ENCODE results near the gene HEATR5B. TPM values are rescaled to one million over a fixed set of nuclear protein-coding genes. Genes with fewer than 3 reads are reported as not detected.
A peak's percentile ranks its signal among the peaks of the same experiment; 100 is the strongest.

Gene HEATR5B
- total and polyA plus RNA-seq, 9 of the 15 experiments (the other 6 are each of a cell fraction or from before 2014, with no cell fraction given) = 4.2 to 21.7 (median 12.2) TPM

DNA sequence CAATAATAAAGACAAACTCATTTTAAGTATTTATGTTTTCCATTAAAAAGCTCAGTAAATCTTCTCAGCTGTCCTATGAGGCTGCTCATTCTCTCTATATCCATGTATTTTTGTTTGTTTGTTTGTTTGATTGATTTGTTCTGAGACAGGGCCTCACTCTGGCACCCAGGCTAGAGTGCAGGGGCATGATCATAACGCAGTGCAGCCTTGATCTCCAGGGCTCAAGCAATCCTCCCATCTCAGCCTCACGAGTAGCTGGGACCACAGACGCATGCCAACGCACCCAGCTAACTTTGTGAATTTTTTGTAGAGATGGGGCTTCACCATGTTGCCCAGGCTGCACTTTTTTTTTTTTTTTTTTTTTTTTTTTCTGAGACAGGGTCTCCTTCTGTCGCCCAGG lies 123.4 kb downstream of the HEATR5B start:
- Histone ChIP-seq H3K36me3 (ENCODE audit: control insufficient read depth, insufficient read depth, low read length) (peaks cover 19% of the 10 kb centered on the region), H3K27ac (ENCODE audit: extremely low read depth, low read depth, low read length) (no peak overlapping the region), H3K9me3 (replicated peaks; ENCODE audit: control insufficient read depth, insufficient read depth, low read depth, low read length) (no peaks in the 10 kb centered on the region), H3K4me3 (no peak overlapping the region), H3K9me1 (ENCODE audit: control insufficient read depth, insufficient read depth, low read length) (no peaks in the 10 kb centered on the region), H3K4me1 (replicated peaks in 1 of 2; ENCODE audit: control insufficient read depth in 2 of 2, insufficient read depth in 2 of 2, low read length in 2 of 2) (peaks cover 3 to 7% of the 10 kb centered on the region in 2 experiments; a peak in 3 of 5 replicates), H4K20me1 (replicated peaks; ENCODE audit: control insufficient read depth, insufficient read depth, low read length) (no peaks in the 10 kb centered on the region), H2AFZ (ENCODE audit: low read depth, low read length) (no peak overlapping the region), H3K4me2 (ENCODE audit: insufficient read depth, low read length) (no peak overlapping the region), H3K9ac (ENCODE audit: insufficient read depth in 1 of 2, low read depth in 2 of 2, low read length in 2 of 2) (peak overlapping the region in 1 of 2 experiments; percentile 66; a peak in 1 of 4 replicates), H3K79me2 (ENCODE audit: control insufficient read depth, insufficient read depth, low read length) (peaks cover 90% of the 10 kb centered on the region), H3K27me3 (ENCODE audit: control insufficient read depth in 2 of 2, insufficient read depth in 2 of 2, low read length in 2 of 2) (no peaks in the 10 kb centered on the region)
- ChIA-PET CTCF (ENCODE audit: low intra/inter-chr PET ratio) (no interaction called here), POLR2A (interaction anchor here (1.6 kb wide), 1 partner anchor 10 kb away, joined by 4 read pairs; no protein-coding TSS in a partner anchor)
- FAIRE-seq = no peak
- intact Hi-C loops (cut with micrococcal nuclease) = no loop called here
- 91% methylated on average over 4 of the region's 5 CpGs for WGBS (ENCODE audit: insufficient coverage, low coverage, missing lambda C conversion rate)
- in situ Hi-C loops (cut with MboI) = no loop called here
- DNase-seq (ENCODE audit: extremely low read depth in 1 of 4, low spot score in 3 of 4) = no peak
- no peak for ATAC-seq
- BruUV-seq (replicated peaks) = no TSS peak
- TF ChIP-seq, protein P1, sequence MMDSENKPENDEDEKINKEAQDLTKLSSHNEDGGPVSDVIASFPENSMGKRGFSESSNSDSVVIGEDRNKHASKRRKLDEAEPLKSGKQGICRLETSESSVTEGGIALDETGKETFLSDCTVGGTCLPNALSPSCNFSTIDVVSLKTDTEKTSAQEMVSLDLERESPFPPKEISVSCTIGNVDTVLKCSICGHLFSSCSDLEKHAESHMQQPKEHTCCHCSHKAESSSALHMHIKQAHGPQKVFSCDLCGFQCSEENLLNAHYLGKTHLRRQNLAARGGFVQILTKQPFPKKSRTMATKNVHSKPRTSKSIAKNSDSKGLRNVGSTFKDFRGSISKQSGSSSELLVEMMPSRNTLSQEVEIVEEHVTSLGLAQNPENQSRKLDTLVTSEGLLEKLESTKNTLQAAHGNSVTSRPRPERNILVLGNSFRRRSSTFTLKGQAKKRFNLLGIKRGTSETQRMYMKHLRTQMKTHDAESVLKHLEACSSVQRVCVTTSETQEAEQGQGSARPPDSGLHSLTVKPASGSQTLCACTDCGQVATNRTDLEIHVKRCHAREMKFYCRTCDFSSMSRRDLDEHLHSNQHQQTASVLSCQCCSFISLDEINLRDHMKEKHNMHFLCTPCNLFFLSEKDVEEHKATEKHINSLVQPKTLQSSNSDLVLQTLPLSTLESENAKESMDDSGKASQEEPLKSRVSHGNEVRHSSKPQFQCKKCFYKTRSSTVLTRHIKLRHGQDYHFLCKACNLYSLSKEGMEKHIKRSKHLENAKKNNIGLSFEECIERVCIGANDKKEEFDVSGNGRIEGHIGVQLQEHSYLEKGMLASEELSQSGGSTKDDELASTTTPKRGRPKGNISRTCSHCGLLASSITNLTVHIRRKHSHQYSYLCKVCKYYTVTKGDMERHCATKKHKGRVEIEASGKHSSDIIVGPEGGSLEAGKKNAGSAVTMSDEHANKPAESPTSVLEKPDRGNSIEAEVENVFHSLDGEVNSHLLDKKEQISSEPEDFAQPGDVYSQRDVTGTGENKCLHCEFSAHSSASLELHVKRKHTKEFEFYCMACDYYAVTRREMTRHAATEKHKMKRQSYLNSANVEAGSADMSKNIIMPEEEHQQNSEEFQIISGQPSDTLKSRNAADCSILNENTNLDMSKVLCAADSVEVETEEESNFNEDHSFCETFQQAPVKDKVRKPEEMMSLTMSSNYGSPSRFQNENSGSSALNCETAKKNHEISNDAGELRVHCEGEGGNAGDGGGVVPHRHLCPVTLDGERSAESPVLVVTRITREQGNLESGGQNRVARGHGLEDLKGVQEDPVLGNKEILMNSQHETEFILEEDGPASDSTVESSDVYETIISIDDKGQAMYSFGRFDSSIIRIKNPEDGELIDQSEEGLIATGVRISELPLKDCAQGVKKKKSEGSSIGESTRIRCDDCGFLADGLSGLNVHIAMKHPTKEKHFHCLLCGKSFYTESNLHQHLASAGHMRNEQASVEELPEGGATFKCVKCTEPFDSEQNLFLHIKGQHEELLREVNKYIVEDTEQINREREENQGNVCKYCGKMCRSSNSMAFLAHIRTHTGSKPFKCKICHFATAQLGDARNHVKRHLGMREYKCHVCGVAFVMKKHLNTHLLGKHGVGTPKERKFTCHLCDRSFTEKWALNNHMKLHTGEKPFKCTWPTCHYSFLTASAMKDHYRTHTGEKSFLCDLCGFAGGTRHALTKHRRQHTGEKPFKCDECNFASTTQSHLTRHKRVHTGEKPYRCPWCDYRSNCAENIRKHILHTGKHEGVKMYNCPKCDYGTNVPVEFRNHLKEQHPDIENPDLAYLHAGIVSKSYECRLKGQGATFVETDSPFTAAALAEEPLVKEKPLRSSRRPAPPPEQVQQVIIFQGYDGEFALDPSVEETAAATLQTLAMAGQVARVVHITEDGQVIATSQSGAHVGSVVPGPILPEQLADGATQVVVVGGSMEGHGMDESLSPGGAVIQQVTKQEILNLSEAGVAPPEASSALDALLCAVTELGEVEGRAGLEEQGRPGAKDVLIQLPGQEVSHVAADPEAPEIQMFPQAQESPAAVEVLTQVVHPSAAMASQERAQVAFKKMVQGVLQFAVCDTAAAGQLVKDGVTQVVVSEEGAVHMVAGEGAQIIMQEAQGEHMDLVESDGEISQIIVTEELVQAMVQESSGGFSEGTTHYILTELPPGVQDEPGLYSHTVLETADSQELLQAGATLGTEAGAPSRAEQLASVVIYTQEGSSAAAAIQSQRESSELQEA (IDR thresholded peaks at IDR 0.05; ENCODE audit: low read depth) = no peak
- TF ChIP-seq FOSL1 (tag; conservative IDR thresholded peaks at IDR 0.05) (0 out of 2 replicates have a peak, but pooled peaks have one; percentile 5), DDX20 (tag; IDR thresholded peaks at IDR 0.05; ENCODE audit: low read depth) (no peak), TAF9B (IDR thresholded peaks at IDR 0.05; ENCODE audit: partially characterized antibody) (no peak), FIP1L1 (IDR thresholded peaks at IDR 0.05; ENCODE audit: low read depth, low read length, poor library complexity, severe bottlenecking) (no peak), SNRNP70 (optimal IDR thresholded peaks at IDR 0.05; ENCODE audit: low read depth, low read length) (no peak), HNRNPUL1 (IDR thresholded peaks at IDR 0.05; ENCODE audit: low read length) (no peak)
